ENCODE results near the gene RIMBP2.
A peak's percentile ranks its signal among the peaks of the same experiment; 100 is the strongest.

The RIMBP2 gene

DNA sequence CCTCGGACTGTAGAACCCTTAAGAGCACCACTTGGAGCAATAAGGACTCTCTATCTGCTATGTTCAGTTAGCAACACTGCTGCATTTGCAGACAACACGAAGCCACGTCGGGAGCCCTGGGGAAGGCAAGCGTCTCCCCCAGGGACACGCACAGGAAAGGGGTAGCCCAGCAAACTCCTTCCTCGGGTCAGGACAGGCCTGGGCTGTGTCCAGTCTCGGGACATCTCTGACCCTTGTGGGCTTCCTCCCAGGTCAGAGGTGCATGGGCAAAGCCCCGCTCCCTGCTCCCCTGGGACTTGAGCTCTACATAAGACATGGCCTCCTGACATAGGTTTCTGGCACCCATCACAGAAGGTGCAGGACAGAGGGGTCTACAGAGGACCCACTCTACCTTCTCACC, 258.9 kb downstream of the RIMBP2 start:
- H2AFZ ChIP-seq (ENCODE audit: low read depth, low read length), result no peak overlapping the region

GRCh38 chr12:130456375-130457199, 259.5 kb downstream of the RIMBP2 start:
- H3K27ac ChIP-seq (ENCODE audit: low read length), result no peak overlapping the region
- no peaks in the 10 kb centered on the region for H3K27me3 ChIP-seq (ENCODE audit: insufficient read depth, low read length, poor library complexity)
- ATAC-seq (ENCODE audit: insufficient read depth, low read depth) (peak; percentile 23; the same call in 1 of the 3 replicates), DNase-seq (peak; percentile 17)
- H3K4me2 ChIP-seq (ENCODE audit: insufficient read depth, low read length), result no peak overlapping the region
- H3K79me2 ChIP-seq (ENCODE audit: insufficient read depth, low read length), result no peaks in the 10 kb centered on the region
- H3K4me1 ChIP-seq (ENCODE audit: insufficient read depth, low read length), result no peaks in the 10 kb centered on the region
- no peaks in the 10 kb centered on the region for H3K36me3 ChIP-seq (ENCODE audit: insufficient read depth, low read length)
- TF ChIP-seq EZH2 (IDR thresholded peaks at IDR 0.05; ENCODE audit: borderline replicate concordance, low read depth, low read length, severe bottlenecking), result no peak
- TF ChIP-seq, protein P1, sequence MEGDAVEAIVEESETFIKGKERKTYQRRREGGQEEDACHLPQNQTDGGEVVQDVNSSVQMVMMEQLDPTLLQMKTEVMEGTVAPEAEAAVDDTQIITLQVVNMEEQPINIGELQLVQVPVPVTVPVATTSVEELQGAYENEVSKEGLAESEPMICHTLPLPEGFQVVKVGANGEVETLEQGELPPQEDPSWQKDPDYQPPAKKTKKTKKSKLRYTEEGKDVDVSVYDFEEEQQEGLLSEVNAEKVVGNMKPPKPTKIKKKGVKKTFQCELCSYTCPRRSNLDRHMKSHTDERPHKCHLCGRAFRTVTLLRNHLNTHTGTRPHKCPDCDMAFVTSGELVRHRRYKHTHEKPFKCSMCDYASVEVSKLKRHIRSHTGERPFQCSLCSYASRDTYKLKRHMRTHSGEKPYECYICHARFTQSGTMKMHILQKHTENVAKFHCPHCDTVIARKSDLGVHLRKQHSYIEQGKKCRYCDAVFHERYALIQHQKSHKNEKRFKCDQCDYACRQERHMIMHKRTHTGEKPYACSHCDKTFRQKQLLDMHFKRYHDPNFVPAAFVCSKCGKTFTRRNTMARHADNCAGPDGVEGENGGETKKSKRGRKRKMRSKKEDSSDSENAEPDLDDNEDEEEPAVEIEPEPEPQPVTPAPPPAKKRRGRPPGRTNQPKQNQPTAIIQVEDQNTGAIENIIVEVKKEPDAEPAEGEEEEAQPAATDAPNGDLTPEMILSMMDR (IDR thresholded peaks at IDR 0.05; ENCODE audit: borderline replicate concordance, extremely low read depth, low read length, poor library complexity, severe bottlenecking), result no peak
- H3K9me3 ChIP-seq (ENCODE audit: insufficient read depth, low read length, severe bottlenecking), result no peaks in the 10 kb centered on the region
- no peak overlapping the region for H2AFZ ChIP-seq (ENCODE audit: low read depth, low read length)
- H4K20me1 ChIP-seq (ENCODE audit: insufficient read depth, low read length), result no peaks in the 10 kb centered on the region
- no peak overlapping the region for H3K9ac ChIP-seq (ENCODE audit: low read depth, low read length)
- no peak overlapping the region for H3K4me3 ChIP-seq (ENCODE audit: low read depth in 1 of 2, low read length in 2 of 2)

More for the DNA sequence above, 258.9 kb downstream of the RIMBP2 start:
- no peaks in the 10 kb centered on the region for H3K27me3 ChIP-seq (ENCODE audit: insufficient read depth, low read length, poor library complexity)
- no peak for DNase-seq
- H3K4me2 ChIP-seq (ENCODE audit: insufficient read depth, low read length), result no peak overlapping the region
- no peak overlapping the region for H3K9ac ChIP-seq (ENCODE audit: low read depth, low read length)
- H3K4me1 ChIP-seq (ENCODE audit: insufficient read depth, low read length), result no peaks in the 10 kb centered on the region
- H3K27ac ChIP-seq (ENCODE audit: low read length), result no peak overlapping the region
- H4K20me1 ChIP-seq (ENCODE audit: insufficient read depth, low read length), result 0 out of 2 replicates have a peak, but pooled peaks cover under 1% of the 10 kb centered on the region
- TF ChIP-seq, protein P1 (IDR thresholded peaks at IDR 0.05; ENCODE audit: borderline replicate concordance, extremely low read depth, low read length, poor library complexity, severe bottlenecking), result no peak
- no peak for TF ChIP-seq EZH2 (IDR thresholded peaks at IDR 0.05; ENCODE audit: borderline replicate concordance, low read depth, low read length, severe bottlenecking)
- H3K36me3 ChIP-seq (ENCODE audit: insufficient read depth, low read length), result no peaks in the 10 kb centered on the region
- no peak overlapping the region for H3K4me3 ChIP-seq (ENCODE audit: low read depth in 1 of 2, low read length in 2 of 2)
- no peaks in the 10 kb centered on the region for H3K9me3 ChIP-seq (ENCODE audit: insufficient read depth, low read length, severe bottlenecking)
- no peak for ATAC-seq (ENCODE audit: insufficient read depth, low read depth)
- H3K79me2 ChIP-seq (ENCODE audit: insufficient read depth, low read length), result no peaks in the 10 kb centered on the region

DNA sequence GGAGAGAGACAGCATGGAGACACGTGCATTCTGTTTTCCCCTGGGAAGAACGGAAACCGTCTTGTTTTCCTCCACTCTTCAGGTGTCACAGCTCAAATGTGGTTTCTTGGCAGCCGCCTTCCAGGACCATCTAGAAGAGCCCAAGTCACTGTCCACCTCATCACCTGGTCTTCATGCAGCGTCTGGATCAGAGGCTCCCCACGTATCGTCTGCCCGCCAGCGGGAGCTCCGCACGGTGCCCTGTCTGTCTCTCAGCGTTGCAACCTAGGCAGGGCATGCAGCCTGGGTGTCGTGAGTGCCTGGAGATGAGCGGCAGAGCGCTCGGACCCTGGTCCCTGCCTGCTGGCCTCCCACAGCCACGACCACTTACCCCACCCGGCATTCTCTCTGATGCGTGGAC, 260.9 kb downstream of the RIMBP2 start:
- no peak overlapping the region for H3K27ac ChIP-seq (ENCODE audit: low read length)
- no peak overlapping the region for H2AFZ ChIP-seq (ENCODE audit: low read depth, low read length)
- no peaks in the 10 kb centered on the region for H3K27me3 ChIP-seq (ENCODE audit: insufficient read depth, low read length, poor library complexity)
- H3K9ac ChIP-seq (ENCODE audit: low read depth, low read length), result no peak overlapping the region
- DNase-seq (no peak), ATAC-seq (ENCODE audit: insufficient read depth, low read depth) (no peak)
- no peaks in the 10 kb centered on the region for H3K4me1 ChIP-seq (ENCODE audit: insufficient read depth, low read length)
- no peaks in the 10 kb centered on the region for H3K9me3 ChIP-seq (ENCODE audit: insufficient read depth, low read length, severe bottlenecking)
- H4K20me1 ChIP-seq (ENCODE audit: insufficient read depth, low read length), result no peaks in the 10 kb centered on the region
- no peak overlapping the region for H3K4me3 ChIP-seq (ENCODE audit: low read depth in 1 of 2, low read length in 2 of 2)
- no peak overlapping the region for H3K4me2 ChIP-seq (ENCODE audit: insufficient read depth, low read length)
- no peaks in the 10 kb centered on the region for H3K79me2 ChIP-seq (ENCODE audit: insufficient read depth, low read length)
- TF ChIP-seq EZH2 (IDR thresholded peaks at IDR 0.05; ENCODE audit: borderline replicate concordance, low read depth, low read length, severe bottlenecking), result no peak
- TF ChIP-seq, protein P1 (IDR thresholded peaks at IDR 0.05; ENCODE audit: borderline replicate concordance, extremely low read depth, low read length, poor library complexity, severe bottlenecking), result no peak
- H3K36me3 ChIP-seq (ENCODE audit: insufficient read depth, low read length), result no peaks in the 10 kb centered on the region
